Measurements from ENCODE around the gene DSC3. TPM values are rescaled to one million over a fixed set of nuclear protein-coding genes. Genes with fewer than 3 reads are reported as not detected.

The DSC3 gene
- total RNA-seq, 2 donors from 2014 or later, result 13.5 to 32.1 TPM

- Histone ChIP-seq H3K9me3 (no peaks in the 10 kb centered on the region), H3K36me3 (no peaks in the 10 kb centered on the region), H3K4me1 (replicated peaks) (no peaks in the 10 kb centered on the region), H3K27ac (no peak overlapping the region), H3K4me3 (no peak overlapping the region), H3K27me3 (replicated peaks; ENCODE audit: insufficient read depth) (no peaks in the 10 kb centered on the region)
- TF ChIP-seq, protein P1, sequence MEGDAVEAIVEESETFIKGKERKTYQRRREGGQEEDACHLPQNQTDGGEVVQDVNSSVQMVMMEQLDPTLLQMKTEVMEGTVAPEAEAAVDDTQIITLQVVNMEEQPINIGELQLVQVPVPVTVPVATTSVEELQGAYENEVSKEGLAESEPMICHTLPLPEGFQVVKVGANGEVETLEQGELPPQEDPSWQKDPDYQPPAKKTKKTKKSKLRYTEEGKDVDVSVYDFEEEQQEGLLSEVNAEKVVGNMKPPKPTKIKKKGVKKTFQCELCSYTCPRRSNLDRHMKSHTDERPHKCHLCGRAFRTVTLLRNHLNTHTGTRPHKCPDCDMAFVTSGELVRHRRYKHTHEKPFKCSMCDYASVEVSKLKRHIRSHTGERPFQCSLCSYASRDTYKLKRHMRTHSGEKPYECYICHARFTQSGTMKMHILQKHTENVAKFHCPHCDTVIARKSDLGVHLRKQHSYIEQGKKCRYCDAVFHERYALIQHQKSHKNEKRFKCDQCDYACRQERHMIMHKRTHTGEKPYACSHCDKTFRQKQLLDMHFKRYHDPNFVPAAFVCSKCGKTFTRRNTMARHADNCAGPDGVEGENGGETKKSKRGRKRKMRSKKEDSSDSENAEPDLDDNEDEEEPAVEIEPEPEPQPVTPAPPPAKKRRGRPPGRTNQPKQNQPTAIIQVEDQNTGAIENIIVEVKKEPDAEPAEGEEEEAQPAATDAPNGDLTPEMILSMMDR (IDR thresholded peaks at IDR 0.05), result no peak
- TF ChIP-seq POLR2AphosphoS5 (IDR thresholded peaks at IDR 0.05) (no peak), POLR2A (IDR thresholded peaks at IDR 0.05) (no peak)
- intact Hi-C loops (cut with DNase I), result no loop called here
- 98% methylated on average over 6 of the region's 6 CpGs for WGBS
- no peak for DNase-seq (ENCODE audit: low spot score)
Observed at GRCh38 chr18:30960661-30961060, 81.9 kb downstream of the DSC3 start.

GRCh38 chr18:30957066-30957465 is 85.5 kb downstream of the DSC3 start:
- no peaks in the 10 kb centered on the region for H3K4me1 ChIP-seq (replicated peaks)
- H3K4me3 ChIP-seq, result no peak overlapping the region
- 76% methylated on average over 2 of the region's 2 CpGs for WGBS

GRCh38 chr18:30954262-30954661 is 88.3 kb downstream of the DSC3 start:
- 89% methylated on average over 3 of the region's 3 CpGs for WGBS
- TF ChIP-seq POLR2AphosphoS5 (IDR thresholded peaks at IDR 0.05), result no peak
- TF ChIP-seq, protein P1 (IDR thresholded peaks at IDR 0.05), result no peak
- TF ChIP-seq POLR2A (IDR thresholded peaks at IDR 0.05), result no peak

More at GRCh38 chr18:30957066-30957465, 85.5 kb downstream of the DSC3 start:
- TF ChIP-seq POLR2AphosphoS5 (IDR thresholded peaks at IDR 0.05), result no peak
- TF ChIP-seq, protein P1 (IDR thresholded peaks at IDR 0.05), result no peak
- TF ChIP-seq POLR2A (IDR thresholded peaks at IDR 0.05), result no peak
- no peak overlapping the region for H3K27ac ChIP-seq
- intact Hi-C loops (cut with DNase I), result no loop called here
- H3K36me3 ChIP-seq, result no peaks in the 10 kb centered on the region
- H3K9me3 ChIP-seq, result no peaks in the 10 kb centered on the region
- no peak for DNase-seq (ENCODE audit: low spot score)
- H3K27me3 ChIP-seq (replicated peaks; ENCODE audit: insufficient read depth), result no peaks in the 10 kb centered on the region

GRCh38 chr18:30945761-30946160 is 96.8 kb downstream of the DSC3 start:
- TF ChIP-seq, protein P1 (IDR thresholded peaks at IDR 0.05), result no peak
- TF ChIP-seq POLR2A (IDR thresholded peaks at IDR 0.05) (no peak), POLR2AphosphoS5 (IDR thresholded peaks at IDR 0.05) (no peak)
- Histone ChIP-seq H3K4me3 (no peak overlapping the region), H3K27me3 (replicated peaks; ENCODE audit: insufficient read depth) (no peaks in the 10 kb centered on the region), H3K36me3 (no peaks in the 10 kb centered on the region), H3K27ac (no peak overlapping the region), H3K4me1 (replicated peaks) (no peaks in the 10 kb centered on the region), H3K9me3 (no peaks in the 10 kb centered on the region)
- no peak for DNase-seq (ENCODE audit: low spot score)
- WGBS, result 41% methylated on average over 8 of the region's 8 CpGs
- intact Hi-C loops (cut with DNase I), result no loop called here

More at GRCh38 chr18:30954262-30954661, 88.3 kb downstream of the DSC3 start:
- no peaks in the 10 kb centered on the region for H3K4me1 ChIP-seq (replicated peaks)
- no peaks in the 10 kb centered on the region for H3K36me3 ChIP-seq
- H3K27me3 ChIP-seq (replicated peaks; ENCODE audit: insufficient read depth), result no peaks in the 10 kb centered on the region
- no peak overlapping the region for H3K27ac ChIP-seq
- no peaks in the 10 kb centered on the region for H3K9me3 ChIP-seq
- no peak for DNase-seq (ENCODE audit: low spot score)
- H3K4me3 ChIP-seq, result no peak overlapping the region
- intact Hi-C loops (cut with DNase I), result no loop called here

GRCh38 chr18:30944773-30945417 is 97.6 kb downstream of the DSC3 start:
- H3K4me3 ChIP-seq, result no peak overlapping the region
- no peak overlapping the region for H3K27ac ChIP-seq
- DNase-seq (ENCODE audit: low spot score), result no peak
- H3K36me3 ChIP-seq, result no peaks in the 10 kb centered on the region
- WGBS, result 65% methylated on average over 3 of the region's 3 CpGs
- no peaks in the 10 kb centered on the region for H3K27me3 ChIP-seq (replicated peaks; ENCODE audit: insufficient read depth)
- H3K9me3 ChIP-seq, result no peaks in the 10 kb centered on the region
- no peaks in the 10 kb centered on the region for H3K4me1 ChIP-seq (replicated peaks)
- intact Hi-C loops (cut with DNase I), result no loop called here
- TF ChIP-seq, protein P1 (IDR thresholded peaks at IDR 0.05), result no peak
- no peak for TF ChIP-seq POLR2AphosphoS5 (IDR thresholded peaks at IDR 0.05)
- no peak for TF ChIP-seq POLR2A (IDR thresholded peaks at IDR 0.05)
